Lung (tissue), 12 donors: ENCODE measurements around the gene DOCK1. TPM values are rescaled to one million over a fixed set of nuclear protein-coding genes. Genes with fewer than 3 reads are reported as not detected.

Experiments
- ATAC-seq: fragments of 200-7000 bp; cut with Tn5 transposase; one replicate; pipeline ENCODE4 v1.9.1; 2020; ENCODE audit warnings: moderate number of reproducible peaks; ENCODE audit not compliant: insufficient read depth, low FRiP score
- DNase-seq, 3 donors: peaks; one replicate each; pipeline ENCODE4 v3.0.0-alpha.2; 2013 to 2017
- H3K27ac ChIP-seq, 2 donors: one replicate each; pipeline ENCODE4 v1.5.1; 2013; ENCODE audit warnings: mild to moderate bottlenecking in 2 of 2, moderate library complexity in 2 of 2, control low read depth in 1 of 2, inconsistent platforms in 1 of 2, low read depth in 1 of 2, low read length in 1 of 2
- H3K27me3 ChIP-seq, 3 donors: one replicate each; pipeline ENCODE4 v1.5.1; 2013; ENCODE audit warnings: low read length in 2 of 3; ENCODE audit not compliant: control insufficient read depth in 3 of 3, insufficient read depth in 3 of 3
- H3K36me3 ChIP-seq, 4 donors: one replicate each; pipeline ENCODE4 v1.5.1; 2013; ENCODE audit warnings: low read length in 4 of 4, mild to moderate bottlenecking in 1 of 4, moderate library complexity in 1 of 4; ENCODE audit not compliant: control insufficient read depth in 4 of 4, insufficient read depth in 4 of 4
- H3K4me1 ChIP-seq, 5 donors: one replicate each; pipeline ENCODE4 v1.5.1; 2013; ENCODE audit warnings: low read length in 5 of 5, mild to moderate bottlenecking in 2 of 5, moderate library complexity in 1 of 5; ENCODE audit not compliant: control insufficient read depth in 5 of 5, insufficient read depth in 5 of 5
- H3K4me3 ChIP-seq: one replicate; pipeline ENCODE4 v1.5.1; 2013; ENCODE audit warnings: mild to moderate bottlenecking, control low read depth, moderate library complexity
- H3K9ac ChIP-seq, 2 donors: one replicate each; pipeline ENCODE4 v1.5.1; 2013; ENCODE audit warnings: low read length in 2 of 2, control low read depth in 1 of 2; ENCODE audit not compliant: insufficient read depth in 1 of 2
- H3K9me3 ChIP-seq, 4 donors: one replicate each; pipeline ENCODE4 v1.5.1; 2013; ENCODE audit warnings: low read length in 3 of 4, mild to moderate bottlenecking in 1 of 4, moderate library complexity in 1 of 4; ENCODE audit not compliant: control insufficient read depth in 4 of 4, insufficient read depth in 3 of 4
- WGBS, 2 donors: extraction: QIAGEN DNeasy Blood & Tissue Kit; methylation state at CpG; one replicate each; pipeline ENCODE4 v1.1.7; 2013; 5-methylcytosine and 5-hydroxymethylcytosine counted together
- polyA plus RNA-seq, 2 donors: library from polyadenylated mRNA; stranded (reverse); fragments of 200-250 nt; gene quantifications; one replicate each; pipeline ENCODE4 v1.2.1, GENCODE V29; 2013
- total RNA-seq, 2 donors: library from RNA; depleted of rRNA in 1 of 2; stranded (reverse); fragments of >200 nt in 1 of 2; gene quantifications; one replicate each; pipeline ENCODE4 v1.2.1, GENCODE V29; 2014 to 2021
- TF ChIP-seq, protein P1 (sequence below): IDR thresholded peaks from 2 replicates; pipeline ENCODE4 v1.5.1; 2012; ENCODE audit warnings: mild to moderate bottlenecking; ENCODE audit errors: control extremely low read depth, extremely low read depth
- donor health status: control.
- donor health status: control.
- donor health status: Bipolar disorder and iron deficiency.
- donor health status: healthy.
- donor health status: DM: yes; HTN: yes; CAD: no.

The DOCK1 gene
- total and polyA plus RNA-seq, 4 donors, result 11.2 to 102 (median 30.5) TPM

GRCh38 chr10:127374074-127374680 is 468.9 kb downstream of the DOCK1 start:
- Histone ChIP-seq H3K27ac (no peak overlapping the region), H3K27me3 (no peaks in the 10 kb centered on the region), H3K36me3 (peaks cover 3 to 20% (median 15%) of the 10 kb centered on the region in 4 donors), H3K9me3 (peaks cover 0 to 5% (median 0%) of the 10 kb centered on the region in 4 donors), H3K4me3 (no peak overlapping the region), H3K4me1 (peaks cover 0 to 16% (median 3%) of the 10 kb centered on the region in 5 donors), H3K9ac (no peak overlapping the region)
- TF ChIP-seq, protein P1, sequence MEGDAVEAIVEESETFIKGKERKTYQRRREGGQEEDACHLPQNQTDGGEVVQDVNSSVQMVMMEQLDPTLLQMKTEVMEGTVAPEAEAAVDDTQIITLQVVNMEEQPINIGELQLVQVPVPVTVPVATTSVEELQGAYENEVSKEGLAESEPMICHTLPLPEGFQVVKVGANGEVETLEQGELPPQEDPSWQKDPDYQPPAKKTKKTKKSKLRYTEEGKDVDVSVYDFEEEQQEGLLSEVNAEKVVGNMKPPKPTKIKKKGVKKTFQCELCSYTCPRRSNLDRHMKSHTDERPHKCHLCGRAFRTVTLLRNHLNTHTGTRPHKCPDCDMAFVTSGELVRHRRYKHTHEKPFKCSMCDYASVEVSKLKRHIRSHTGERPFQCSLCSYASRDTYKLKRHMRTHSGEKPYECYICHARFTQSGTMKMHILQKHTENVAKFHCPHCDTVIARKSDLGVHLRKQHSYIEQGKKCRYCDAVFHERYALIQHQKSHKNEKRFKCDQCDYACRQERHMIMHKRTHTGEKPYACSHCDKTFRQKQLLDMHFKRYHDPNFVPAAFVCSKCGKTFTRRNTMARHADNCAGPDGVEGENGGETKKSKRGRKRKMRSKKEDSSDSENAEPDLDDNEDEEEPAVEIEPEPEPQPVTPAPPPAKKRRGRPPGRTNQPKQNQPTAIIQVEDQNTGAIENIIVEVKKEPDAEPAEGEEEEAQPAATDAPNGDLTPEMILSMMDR, result no peak
- 93 to 95% methylated on average over 20 of the region's 20 CpGs for WGBS, 2 donors
- no peak for ATAC-seq
- DNase-seq, result no peak

GRCh38 chr10:127374901-127375300 is 469.7 kb downstream of the DOCK1 start:
- ATAC-seq (no peak), DNase-seq (no peak)
- no peak overlapping the region for H3K4me3 ChIP-seq
- WGBS, 2 donors, result 92 to 97% methylated on average over 5 of the region's 5 CpGs
- peaks cover 0 to 16% (median 3%) of the 10 kb centered on the region in 5 donors for H3K4me1 ChIP-seq
- no peaks in the 10 kb centered on the region for H3K27me3 ChIP-seq
- peaks cover 0 to 5% (median 0%) of the 10 kb centered on the region in 4 donors for H3K9me3 ChIP-seq
- peaks cover 3 to 20% (median 15%) of the 10 kb centered on the region in 4 donors for H3K36me3 ChIP-seq
- H3K9ac ChIP-seq, result no peak overlapping the region
- no peak overlapping the region for H3K27ac ChIP-seq
- TF ChIP-seq, protein P1, result no peak

- H3K9ac ChIP-seq, result no peak overlapping the region
- DNase-seq (peak in 2 of 3 donors; percentile 63 to 69), ATAC-seq (no peak)
- H3K27me3 ChIP-seq, result no peaks in the 10 kb centered on the region
- peaks cover 0 to 5% (median 0%) of the 10 kb centered on the region in 4 donors for H3K9me3 ChIP-seq
- peaks cover 3 to 20% (median 15%) of the 10 kb centered on the region in 4 donors for H3K36me3 ChIP-seq
- WGBS, 2 donors, result 75 to 81% methylated on average over 3 of the region's 3 CpGs
- no peak overlapping the region for H3K4me3 ChIP-seq
- no peak overlapping the region for H3K27ac ChIP-seq
- peaks cover 0 to 16% (median 3%) of the 10 kb centered on the region in 5 donors for H3K4me1 ChIP-seq
- TF ChIP-seq, protein P1, result no peak
Observed at GRCh38 chr10:127375461-127375860, 470.2 kb downstream of the DOCK1 start.
